ENCODE measurements around the gene CDH23.

Gene CDH23

GRCh38 chr10:71715860-71716259 is 319.1 kb downstream of the CDH23 start:
- H3K9me3 ChIP-seq (ENCODE audit: insufficient read depth, low read depth, low read length) = no peaks in the 10 kb centered on the region
- no peak for DNase-seq
- no peaks in the 10 kb centered on the region for H3K36me3 ChIP-seq (ENCODE audit: control insufficient read depth in 1 of 2, insufficient read depth in 2 of 2, low read length in 2 of 2)
- no CpG with 5 or more reads among the region's 20 CpGs for WGBS (ENCODE audit: extremely low coverage, insufficient coverage, insufficient read length)
- no peaks in the 10 kb centered on the region for H3K79me1 ChIP-seq (ENCODE audit: low read length)
- no peak overlapping the region for H3K4ac ChIP-seq (ENCODE audit: low read depth, low read length)
- H3K14ac ChIP-seq (ENCODE audit: low read length) = no peak overlapping the region
- H2BK5ac ChIP-seq (ENCODE audit: low read depth, low read length, poor library complexity) = no peak overlapping the region
- H2AK5ac ChIP-seq (ENCODE audit: low read length) = no peak overlapping the region
- no peak overlapping the region for H2BK120ac ChIP-seq (ENCODE audit: insufficient read depth, low read length, poor library complexity)
- H3K27me3 ChIP-seq (ENCODE audit: insufficient read depth, low read length) = no peaks in the 10 kb centered on the region
- H4K8ac ChIP-seq (ENCODE audit: low read depth, low read length) = no peak overlapping the region
- no peak overlapping the region for H4K12ac ChIP-seq (ENCODE audit: low read depth, low read length)
- H3K27ac ChIP-seq (ENCODE audit: low read depth, low read length) = no peak overlapping the region
- H3K18ac ChIP-seq (ENCODE audit: low read length) = no peak overlapping the region
- H3K4me1 ChIP-seq (ENCODE audit: control insufficient read depth in 1 of 2, insufficient read depth in 2 of 2, low read length in 2 of 2) = no peaks in the 10 kb centered on the region
- no peak overlapping the region for H3K4me2 ChIP-seq (ENCODE audit: low read length)
- H3K23ac ChIP-seq (ENCODE audit: low read length) = no peak overlapping the region
- H4K91ac ChIP-seq (ENCODE audit: low read depth, low read length) = no peak overlapping the region
- H3K79me2 ChIP-seq (ENCODE audit: control insufficient read depth, insufficient read depth, low read length, poor library complexity) = no peaks in the 10 kb centered on the region
- no peak overlapping the region for H2AFZ ChIP-seq (ENCODE audit: insufficient read depth, low read length, poor library complexity)
- no peak overlapping the region for H2BK12ac ChIP-seq (ENCODE audit: low read length)
- H3K4me3 ChIP-seq (ENCODE audit: low read depth, low read length) = no peak overlapping the region
- no peak overlapping the region for H3K9ac ChIP-seq (ENCODE audit: low read length)

GRCh38 chr10:71716426-71716825 is 319.7 kb downstream of the CDH23 start:
- Histone ChIP-seq H4K12ac (ENCODE audit: low read depth, low read length) (no peak overlapping the region), H3K9me3 (ENCODE audit: insufficient read depth, low read depth, low read length) (no peaks in the 10 kb centered on the region), H3K36me3 (ENCODE audit: control insufficient read depth in 1 of 2, insufficient read depth in 2 of 2, low read length in 2 of 2) (no peaks in the 10 kb centered on the region), H3K18ac (ENCODE audit: low read length) (no peak overlapping the region), H3K4me1 (ENCODE audit: control insufficient read depth in 1 of 2, insufficient read depth in 2 of 2, low read length in 2 of 2) (no peaks in the 10 kb centered on the region), H3K23ac (ENCODE audit: low read length) (no peak overlapping the region), H3K27me3 (ENCODE audit: insufficient read depth, low read length) (no peaks in the 10 kb centered on the region), H3K79me1 (ENCODE audit: low read length) (no peaks in the 10 kb centered on the region), H2BK120ac (ENCODE audit: insufficient read depth, low read length, poor library complexity) (no peak overlapping the region), H4K8ac (ENCODE audit: low read depth, low read length) (no peak overlapping the region), H3K4me3 (ENCODE audit: low read depth, low read length) (no peak overlapping the region), H2AFZ (ENCODE audit: insufficient read depth, low read length, poor library complexity) (no peak overlapping the region), H3K9ac (ENCODE audit: low read length) (no peak overlapping the region), H2BK5ac (ENCODE audit: low read depth, low read length, poor library complexity) (no peak overlapping the region), H4K91ac (ENCODE audit: low read depth, low read length) (no peak overlapping the region), H3K4ac (ENCODE audit: low read depth, low read length) (no peak overlapping the region), H3K79me2 (ENCODE audit: control insufficient read depth, insufficient read depth, low read length, poor library complexity) (no peaks in the 10 kb centered on the region), H2BK12ac (ENCODE audit: low read length) (no peak overlapping the region), H3K14ac (ENCODE audit: low read length) (no peak overlapping the region), H3K27ac (ENCODE audit: low read depth, low read length) (no peak overlapping the region), H2AK5ac (ENCODE audit: low read length) (no peak overlapping the region), H3K4me2 (ENCODE audit: low read length) (no peak overlapping the region)
- DNase-seq = no peak
- no CpG with 5 or more reads among the region's 5 CpGs for WGBS (ENCODE audit: extremely low coverage, insufficient coverage, insufficient read length)

- no CpG with 5 or more reads among the region's 4 CpGs for WGBS (ENCODE audit: extremely low coverage, insufficient coverage, insufficient read length)
- H3K23ac ChIP-seq (ENCODE audit: low read length) = no peak overlapping the region
Observed at GRCh38 chr10:71717056-71717455, 320.3 kb downstream of the CDH23 start.

GRCh38 chr10:71717551-71717951 is 320.8 kb downstream of the CDH23 start:
- Histone ChIP-seq H3K4me1 (ENCODE audit: control insufficient read depth in 1 of 2, insufficient read depth in 2 of 2, low read length in 2 of 2) (no peaks in the 10 kb centered on the region), H3K27ac (ENCODE audit: low read depth, low read length) (no peak overlapping the region), H3K18ac (ENCODE audit: low read length) (no peak overlapping the region), H2AFZ (ENCODE audit: insufficient read depth, low read length, poor library complexity) (no peak overlapping the region), H4K8ac (ENCODE audit: low read depth, low read length) (no peak overlapping the region), H3K14ac (ENCODE audit: low read length) (no peak overlapping the region), H3K4me2 (ENCODE audit: low read length) (no peak overlapping the region), H4K12ac (ENCODE audit: low read depth, low read length) (no peak overlapping the region), H3K27me3 (ENCODE audit: insufficient read depth, low read length) (no peaks in the 10 kb centered on the region), H3K36me3 (ENCODE audit: control insufficient read depth in 1 of 2, insufficient read depth in 2 of 2, low read length in 2 of 2) (no peaks in the 10 kb centered on the region), H3K9ac (ENCODE audit: low read length) (no peak overlapping the region), H3K79me2 (ENCODE audit: control insufficient read depth, insufficient read depth, low read length, poor library complexity) (no peaks in the 10 kb centered on the region), H2BK120ac (ENCODE audit: insufficient read depth, low read length, poor library complexity) (no peak overlapping the region), H2BK5ac (ENCODE audit: low read depth, low read length, poor library complexity) (no peak overlapping the region), H3K9me3 (ENCODE audit: insufficient read depth, low read depth, low read length) (no peaks in the 10 kb centered on the region), H3K4me3 (ENCODE audit: low read depth, low read length) (no peak overlapping the region), H2AK5ac (ENCODE audit: low read length) (no peak overlapping the region), H4K91ac (ENCODE audit: low read depth, low read length) (no peak overlapping the region), H3K23ac (ENCODE audit: low read length) (no peak overlapping the region), H2BK12ac (ENCODE audit: low read length) (no peak overlapping the region), H3K79me1 (ENCODE audit: low read length) (no peaks in the 10 kb centered on the region), H3K4ac (ENCODE audit: low read depth, low read length) (no peak overlapping the region)
- no CpG with 5 or more reads among the region's 2 CpGs for WGBS (ENCODE audit: extremely low coverage, insufficient coverage, insufficient read length)
- DNase-seq = no peak

More at GRCh38 chr10:71717056-71717455, 320.3 kb downstream of the CDH23 start:
- Histone ChIP-seq H2AFZ (ENCODE audit: insufficient read depth, low read length, poor library complexity) (no peak overlapping the region), H4K8ac (ENCODE audit: low read depth, low read length) (no peak overlapping the region), H3K14ac (ENCODE audit: low read length) (no peak overlapping the region), H4K91ac (ENCODE audit: low read depth, low read length) (no peak overlapping the region), H2BK120ac (ENCODE audit: insufficient read depth, low read length, poor library complexity) (no peak overlapping the region), H3K27ac (ENCODE audit: low read depth, low read length) (no peak overlapping the region), H4K12ac (ENCODE audit: low read depth, low read length) (no peak overlapping the region), H3K79me2 (ENCODE audit: control insufficient read depth, insufficient read depth, low read length, poor library complexity) (no peaks in the 10 kb centered on the region), H2BK5ac (ENCODE audit: low read depth, low read length, poor library complexity) (no peak overlapping the region), H3K4me3 (ENCODE audit: low read depth, low read length) (no peak overlapping the region), H3K27me3 (ENCODE audit: insufficient read depth, low read length) (no peaks in the 10 kb centered on the region), H3K4me1 (ENCODE audit: control insufficient read depth in 1 of 2, insufficient read depth in 2 of 2, low read length in 2 of 2) (no peaks in the 10 kb centered on the region), H2BK12ac (ENCODE audit: low read length) (no peak overlapping the region), H3K79me1 (ENCODE audit: low read length) (no peaks in the 10 kb centered on the region), H2AK5ac (ENCODE audit: low read length) (no peak overlapping the region), H3K4ac (ENCODE audit: low read depth, low read length) (no peak overlapping the region), H3K9ac (ENCODE audit: low read length) (no peak overlapping the region), H3K4me2 (ENCODE audit: low read length) (no peak overlapping the region), H3K9me3 (ENCODE audit: insufficient read depth, low read depth, low read length) (no peaks in the 10 kb centered on the region), H3K18ac (ENCODE audit: low read length) (no peak overlapping the region), H3K36me3 (ENCODE audit: control insufficient read depth in 1 of 2, insufficient read depth in 2 of 2, low read length in 2 of 2) (no peaks in the 10 kb centered on the region)
- no peak for DNase-seq
